Heart left ventricle (tissue), 16 donors: ENCODE results near the gene FRA10AC1. TPM values are rescaled to one million over a fixed set of nuclear protein-coding genes. Genes with fewer than 3 reads are reported as not detected.
"Not testable (repeated sequence)": the region's sequence is repeated elsewhere in the genome, so short reads cannot be mapped to it uniquely, and the experiment has no call there.

ENCODE experiments used
- ATAC-seq, 4 donors: fragments of 200-7000 bp; cut with Tn5 transposase; one replicate each; pipeline ENCODE4 v1.9.1; 2020 to 2022; ENCODE audit warnings: moderate library complexity in 4 of 4, mild to moderate bottlenecking in 3 of 4, moderate number of reproducible peaks in 1 of 4
- DNase-seq, 5 donors: peaks; one replicate each; pipeline ENCODE4 v3.0.0-alpha.2; 2020
- H3K27ac ChIP-seq, 12 donors: fragments of 200-600 bp; sonication (generic) in 4 of 12; one replicate each; pipeline versions ENCODE4 v1.5.0 to v1.8.0; 2016 to 2022; ENCODE audit warnings: mild to moderate bottlenecking in 2 of 12
- H3K27me3 ChIP-seq, 9 donors: fragments of 200-600 bp; sonication (generic) in 2 of 9; one replicate each; pipeline versions ENCODE4 v1.5.1 to v1.8.0; 2016 to 2022; ENCODE audit warnings: mild to moderate bottlenecking in 3 of 9
- H3K36me3 ChIP-seq, 9 donors: fragments of 200-600 bp; sonication (generic) in 2 of 9; one replicate each; pipeline versions ENCODE4 v1.5.0 to v1.8.0; 2018 to 2022; ENCODE audit warnings: mild to moderate bottlenecking in 2 of 9
- H3K4me1 ChIP-seq, 12 donors: fragments of 200-600 bp; sonication (generic) in 4 of 12; one replicate each; pipeline versions ENCODE4 v1.5.0 to v1.8.0; 2016 to 2022; ENCODE audit warnings: mild to moderate bottlenecking in 3 of 12
- H3K4me3 ChIP-seq, 12 donors: fragments of 200-600 bp; sonication (generic) in 4 of 12; one replicate each; pipeline versions ENCODE4 v1.5.0 to v1.8.0; 2017 to 2022; ENCODE audit warnings: mild to moderate bottlenecking in 9 of 12, moderate library complexity in 4 of 12
- H3K9me3 ChIP-seq, 12 donors: fragments of 200-600 bp; sonication (generic) in 4 of 12; one replicate each; pipeline versions ENCODE4 v1.5.0 to v1.8.0; 2016 to 2022; ENCODE audit warnings: mild to moderate bottlenecking in 1 of 12
- CTCF ChIP-seq, 12 donors: fragments of 200-600 bp; sonication (generic) in 4 of 12; IDR thresholded peaks; one replicate each; pipeline versions ENCODE4 v1.5.0 to v1.8.0; 2018 to 2022; ENCODE audit warnings: antibody characterized with exemption in 12 of 12, mild to moderate bottlenecking in 5 of 12
- POLR2A ChIP-seq, 2 donors: fragments of 450-650 bp; IDR thresholded peaks; one replicate each; pipeline ENCODE4 v1.6.1; 2017; ENCODE audit warnings: antibody characterized with exemption in 2 of 2, mild to moderate bottlenecking in 2 of 2, moderate library complexity in 2 of 2
- WGBS, 4 donors: extraction: QIAGEN DNeasy Blood & Tissue Kit in 2 of 4; methylation state at CpG; one replicate each; pipeline versions ENCODE4 v1.1.5 to v1.1.7; 2013 to 2018; 5-methylcytosine and 5-hydroxymethylcytosine counted together
- intact Hi-C, 10 donors: fragments of 100-400 bp; cut with DNase I; formaldehyde crosslinking; loops; one replicate each; pipeline versions ENCODE4 v1.11.1 to v1.14.2; 2022
- polyA plus RNA-seq, 2 donors: library from polyadenylated mRNA; stranded (reverse); fragments of 200-250 nt; gene quantifications; one replicate each; pipeline ENCODE4 v1.2.3, GENCODE V29; 2013
- total RNA-seq, 9 donors: library from RNA; depleted of rRNA in 2 of 9; stranded (reverse); fragments of >200 nt in 2 of 9; fragmentation: NEBNext Ultra II Directional in 3 of 9; extraction: Animal tissue kit (Norgen Biotek cat#: 25700) in 3 of 9; gene quantifications; one replicate each; pipeline versions ENCODE4 v1.1.0 to v1.2.4, GENCODE V29; 2016 to 2023
- donor health status: ischemic (EF 13 %, LVEDD 7.1; RV severe dilation, severe dysfunction).
- donor health status: healthy with polysubstance abuse.
- donor health status: DM: no; HTN: yes; CAD: no.
- donor health status: DM: no; HTN: no; CAD: no.
- donor health status: ischemic (EF 25% LVEDD 6.9; RV normal size, moderate dysfunction).
- donor health status: ischemic (EF 25% LVEDD 5.7; RV mildly dilated, moderate dysfunction).
- donor health status: healthy.
- donor health status: DM: yes; HTN: yes; CAD: no.
- donor health status: ischemic (EF 35%, LVEDD 5.7; RV mildly dilated, moderate dysfunction).
- donor health status: nonischemic (EF 11% LVEDD 7.7; RV severe dilation, severe dysfunction).
- donor health status: DM: yes; HTN: yes; CAD: no.
- donor health status: PGD.
- donor health status: ischemic (EF 29% LVEDD 5.4; RV normal size, mild dysfunction).
- donor health status: nonischemic (EF 23%, LVEDD 6.1; RV moderate dilation, normal function).

FRA10AC1 gene
- total and polyA plus RNA-seq, 11 donors = 5.0 to 20.4 (median 12.2) TPM

- Histone ChIP-seq H3K27ac (peak overlapping the region; percentile 65 to 90 (median 86)), H3K4me1 (peaks cover 0 to 23% (median 9%) of the 10 kb centered on the region in 12 donors), H3K36me3 (peaks cover 0 to 33% (median 28%) of the 10 kb centered on the region in 9 donors), H3K9me3 (no peaks in the 10 kb centered on the region), H3K27me3 (no peaks in the 10 kb centered on the region), H3K4me3 (peak overlapping the region; percentile 49 to 83 (median 69))
- WGBS, 4 donors = 0 to 2% (median 1%) methylated on average over 9 of the region's 9 CpGs
- intact Hi-C loops = loop anchor here in 7 of 10 donors (1.0 to 10.0 kb wide), 6 partner anchors 110 to 115 kb away; no protein-coding TSS in a partner anchor
- no peak for DNase-seq
- no peak for TF ChIP-seq POLR2A (IDR thresholded peaks at IDR 0.05)
- ATAC-seq = peak in 2 of 4 donors; percentile 12 to 44
These were observed 554 bp downstream of the FRA10AC1 start for GRCh38 chr10:93701866-93702209.

GRCh38 chr10:93697207-93697606 lies 5.2 kb downstream of the FRA10AC1 start:
- peaks cover 0 to 19% (median 7%) of the 10 kb centered on the region in 12 donors for H3K4me1 ChIP-seq
- no peak overlapping the region for H3K4me3 ChIP-seq
- no peaks in the 10 kb centered on the region for H3K27me3 ChIP-seq
- peaks cover 0 to 80% (median 72%) of the 10 kb centered on the region in 9 donors for H3K36me3 ChIP-seq
- H3K27ac ChIP-seq = no peak overlapping the region
- ATAC-seq (no peak), DNase-seq (no peak)
- TF ChIP-seq CTCF (IDR thresholded peaks at IDR 0.05) = no peak
- no peak for TF ChIP-seq POLR2A (IDR thresholded peaks at IDR 0.05)
- intact Hi-C loops = no loop called here
- 88 to 100% (median 93%) methylated on average over 2 of the region's 2 CpGs for WGBS, 4 donors
- H3K9me3 ChIP-seq = no peaks in the 10 kb centered on the region

GRCh38 chr10:93696582-93696981 lies 5.8 kb downstream of the FRA10AC1 start:
- Histone ChIP-seq H3K36me3 (peaks cover 0 to 86% (median 78%) of the 10 kb centered on the region in 9 donors), H3K4me1 (peaks cover 0 to 17% (median 5%) of the 10 kb centered on the region in 12 donors)
- H3K4me3 ChIP-seq, intact Hi-C loops, H3K27me3 ChIP-seq, DNase-seq, H3K9me3 ChIP-seq, H3K27ac ChIP-seq, ATAC-seq: not testable (repeated sequence)
- 95 to 100% (median 98%) methylated on average over 2 of the region's 2 CpGs for WGBS, 4 donors

GRCh38 chr10:93695740-93696139 lies 6.7 kb downstream of the FRA10AC1 start:
- Histone ChIP-seq H3K4me3 (no peak overlapping the region), H3K9me3 (no peaks in the 10 kb centered on the region), H3K27ac (no peak overlapping the region), H3K27me3 (no peaks in the 10 kb centered on the region), H3K4me1 (peaks cover 0 to 8% (median 0%) of the 10 kb centered on the region in 12 donors), H3K36me3 (peaks cover 0 to 94% (median 86%) of the 10 kb centered on the region in 9 donors)
- intact Hi-C loops = no loop called here
- TF ChIP-seq CTCF (IDR thresholded peaks at IDR 0.05) (no peak), POLR2A (IDR thresholded peaks at IDR 0.05) (no peak)
- no peak for DNase-seq
- 71 to 81% (median 78%) methylated on average over 2 of the region's 2 CpGs for WGBS, 4 donors
- no peak for ATAC-seq

- ATAC-seq = no peak
- H3K27ac ChIP-seq = no peak overlapping the region
- TF ChIP-seq POLR2A (IDR thresholded peaks at IDR 0.05) (no peak), CTCF (IDR thresholded peaks at IDR 0.05) (no peak)
- intact Hi-C loops = loop anchor here in 3 of 10 donors (10.0 kb wide), 2 partner anchors 133 to 313 kb away; no protein-coding TSS in a partner anchor
- no peaks in the 10 kb centered on the region for H3K4me1 ChIP-seq
- peaks cover 0 to 92% (median 64%) of the 10 kb centered on the region in 9 donors for H3K36me3 ChIP-seq
- H3K9me3 ChIP-seq = no peaks in the 10 kb centered on the region
- no peak for DNase-seq
- H3K4me3 ChIP-seq = no peak overlapping the region
- no peaks in the 10 kb centered on the region for H3K27me3 ChIP-seq
These were observed 14.7 kb downstream of the FRA10AC1 start for GRCh38 chr10:93687737-93688136.
